ENCODE results near the gene INPP4B. TPM values are rescaled to one million over a fixed set of nuclear protein-coding genes. Genes with fewer than 3 reads are reported as not detected.

Gene INPP4B
- total and polyA plus RNA-seq, 7 experiments from 2014 or later, result 52.8 to 77.5 (median 64.2) TPM

- peaks cover 54 to 100% (median 100%) of the 10 kb centered on the region in 7 donors for H3K4me1 Mint-ChIP-seq
- DNase-seq (no peak), ATAC-seq (no peak)
- Histone ChIP-seq H3K9me3 (ENCODE audit: control insufficient read depth in 2 of 3, low read length in 3 of 3) (no peaks in the 10 kb centered on the region), H3K4me3 (ENCODE audit: low read length) (no peak overlapping the region), H3K27ac (ENCODE audit: low read depth, low read length) (peak overlapping the region; percentile 35), H3K36me3 (ENCODE audit: control insufficient read depth in 2 of 3, insufficient read depth in 3 of 3, low read length in 3 of 3) (no peaks in the 10 kb centered on the region), H3K27me3 (ENCODE audit: control insufficient read depth in 2 of 2, insufficient read depth in 2 of 2, low read length in 2 of 2) (no peaks in the 10 kb centered on the region), H3K4me1 (ENCODE audit: control insufficient read depth in 2 of 2, insufficient read depth in 2 of 2, low read length in 2 of 2) (peaks cover 58 to 84% of the 10 kb centered on the region in 2 donors)
- CTCF ChIA-PET, result interaction anchor here (0.6 to 4.1 kb wide), 9 partner anchors 10 to 371 kb away, joined by 3 to 22 read pairs (median 4); no protein-coding TSS in a partner anchor
- H3K36me3 Mint-ChIP-seq, result peaks cover 0 to 16% (median 3%) of the 10 kb centered on the region in 5 donors
- H3K9me3 Mint-ChIP-seq, result no peaks in the 10 kb centered on the region
- peak overlapping the region in 8 of 9 donors; percentile 23 to 94 (median 85) for H3K27ac Mint-ChIP-seq
- POLR2A ChIA-PET, result interaction anchor here (1.0 to 2.2 kb wide), 6 partner anchors 14 to 353 kb away, joined by 3 to 10 read pairs (median 6); no protein-coding TSS in a partner anchor
- H3K27me3 Mint-ChIP-seq, result no peaks in the 10 kb centered on the region
- intact Hi-C loops (cut with micrococcal nuclease), result loop anchor here in 1 of 2 donors (5.0 kb wide), 2 partner anchors 69 to 224 kb away; no protein-coding TSS in a partner anchor
- H3K4me3 Mint-ChIP-seq, result peak overlapping the region in 8 of 10 donors; percentile 18 to 79 (median 36)
Observed at GRCh38 chr4:142350871-142351270, 495.2 kb downstream of the INPP4B start.

GRCh38 chr4:142348613-142349021, 497.5 kb downstream of the INPP4B start:
- Mint-ChIP-seq H3K27me3 (no peaks in the 10 kb centered on the region), H3K36me3 (peaks cover 0 to 20% (median 11%) of the 10 kb centered on the region in 5 donors), H3K9me3 (no peaks in the 10 kb centered on the region), H3K4me3 (peak overlapping the region in 9 of 10 donors; percentile 3 to 85 (median 43)), H3K4me1 (peaks cover 43 to 100% (median 99%) of the 10 kb centered on the region in 7 donors), H3K27ac (peak overlapping the region; percentile 8 to 94 (median 53))
- DNase-seq (no peak), ATAC-seq (no peak)
- peak overlapping the region; percentile 27 for H3K27ac ChIP-seq (ENCODE audit: low read depth, low read length)
- H3K27me3 ChIP-seq (ENCODE audit: control insufficient read depth in 2 of 2, insufficient read depth in 2 of 2, low read length in 2 of 2), result no peaks in the 10 kb centered on the region
- POLR2A ChIA-PET, result interaction anchor here (1.2 to 1.8 kb wide), 4 partner anchors 22 to 370 kb away, joined by 3 to 12 read pairs (median 4); no protein-coding TSS in a partner anchor
- H3K4me3 ChIP-seq (ENCODE audit: low read length), result no peak overlapping the region
- intact Hi-C loops (cut with micrococcal nuclease), result loop anchor here in 1 of 2 donors (1.0 kb wide), 1 partner anchor 8 kb away; no protein-coding TSS in a partner anchor
- H3K9me3 ChIP-seq (ENCODE audit: control insufficient read depth in 2 of 3, low read length in 3 of 3), result no peaks in the 10 kb centered on the region
- H3K4me1 ChIP-seq (ENCODE audit: control insufficient read depth in 2 of 2, insufficient read depth in 2 of 2, low read length in 2 of 2), result peaks cover 44 to 77% of the 10 kb centered on the region in 2 donors
- CTCF ChIA-PET, result interaction anchor here (0.7 to 1.8 kb wide), 3 partner anchors 20 to 66 kb away, joined by 3 to 4 read pairs (median 4); no protein-coding TSS in a partner anchor
- no peaks in the 10 kb centered on the region for H3K36me3 ChIP-seq (ENCODE audit: control insufficient read depth in 2 of 3, insufficient read depth in 3 of 3, low read length in 3 of 3)

- Histone ChIP-seq H3K27ac (ENCODE audit: low read depth, low read length) (no peak overlapping the region), H3K4me3 (ENCODE audit: low read length) (peak overlapping the region; percentile 3), H3K9me3 (ENCODE audit: control insufficient read depth in 2 of 3, low read length in 3 of 3) (no peaks in the 10 kb centered on the region), H3K27me3 (ENCODE audit: control insufficient read depth in 2 of 2, insufficient read depth in 2 of 2, low read length in 2 of 2) (no peaks in the 10 kb centered on the region), H3K36me3 (ENCODE audit: control insufficient read depth in 2 of 3, insufficient read depth in 3 of 3, low read length in 3 of 3) (no peaks in the 10 kb centered on the region), H3K4me1 (ENCODE audit: control insufficient read depth in 2 of 2, insufficient read depth in 2 of 2, low read length in 2 of 2) (peaks cover 36 to 67% of the 10 kb centered on the region in 2 donors)
- no peaks in the 10 kb centered on the region for H3K27me3 Mint-ChIP-seq
- ATAC-seq, result no peak
- H3K4me1 Mint-ChIP-seq, result peaks cover 41 to 99% (median 93%) of the 10 kb centered on the region in 7 donors
- intact Hi-C loops (cut with micrococcal nuclease), result loop anchor here in 1 of 2 donors (2.0 kb wide), 1 partner anchor 16 kb away; no protein-coding TSS in a partner anchor
- CTCF ChIA-PET, result no interaction called here
- H3K4me3 Mint-ChIP-seq, result peak overlapping the region in 9 of 10 donors; percentile 45 to 85 (median 75)
- H3K27ac Mint-ChIP-seq, result peak overlapping the region in 6 of 9 donors; percentile 43 to 94 (median 84)
- POLR2A ChIA-PET, result interaction anchor here (1.3 to 1.8 kb wide), 3 partner anchors 56 to 220 kb away, joined by 3 to 12 read pairs (median 6); no protein-coding TSS in a partner anchor
- peaks cover 0 to 24% (median 12%) of the 10 kb centered on the region in 5 donors for H3K36me3 Mint-ChIP-seq
- no peak for DNase-seq
- no peaks in the 10 kb centered on the region for H3K9me3 Mint-ChIP-seq
Observed at GRCh38 chr4:142347241-142347640, 498.9 kb downstream of the INPP4B start.

- intact Hi-C loops (cut with micrococcal nuclease), result loop anchor here in 1 of 2 donors (1.0 to 2.0 kb wide), 3 partner anchors 9 to 15 kb away; no protein-coding TSS in a partner anchor
- H3K9me3 Mint-ChIP-seq, result no peaks in the 10 kb centered on the region
Observed at GRCh38 chr4:142345924-142346323, 500.2 kb downstream of the INPP4B start.

DNA sequence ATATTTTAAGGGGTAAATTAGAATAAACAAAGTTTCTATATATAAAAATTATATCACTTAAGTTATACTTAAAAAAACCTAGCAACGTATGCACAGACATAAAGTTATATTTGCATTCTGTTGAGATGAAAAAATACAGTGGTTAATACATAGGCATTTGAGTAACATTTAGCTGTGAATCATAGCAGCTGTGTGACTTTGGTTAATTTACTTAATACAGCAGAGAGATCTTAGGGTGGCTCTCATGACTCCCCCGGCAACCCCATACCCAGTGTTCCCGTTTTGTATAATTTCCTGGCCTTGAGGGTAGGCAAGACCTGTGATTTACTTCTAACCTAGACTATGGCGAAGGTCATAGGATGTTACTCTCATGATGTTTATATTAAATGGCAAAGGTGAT, 504.8 kb downstream of the INPP4B start:
- Mint-ChIP-seq H3K4me1 (peaks cover 19 to 86% (median 71%) of the 10 kb centered on the region in 7 donors), H3K27me3 (no peaks in the 10 kb centered on the region), H3K4me3 (no peak overlapping the region), H3K27ac (peak overlapping the region in 3 of 9 donors; percentile 3 to 63 (median 14)), H3K9me3 (peaks cover 0 to 3% (median 0%) of the 10 kb centered on the region in 11 donors), H3K36me3 (peaks cover 3 to 38% (median 25%) of the 10 kb centered on the region in 5 donors)
- ChIA-PET POLR2A (no interaction called here), CTCF (interaction anchor here (0.8 to 2.0 kb wide), 3 partner anchors 10 to 50 kb away, joined by 3 to 5 read pairs (median 5); no protein-coding TSS in a partner anchor)
- intact Hi-C loops (cut with micrococcal nuclease), result no loop called here
- Histone ChIP-seq H3K27me3 (ENCODE audit: control insufficient read depth in 2 of 2, insufficient read depth in 2 of 2, low read length in 2 of 2) (no peaks in the 10 kb centered on the region), H3K27ac (ENCODE audit: low read depth, low read length) (no peak overlapping the region), H3K4me3 (ENCODE audit: low read length) (no peak overlapping the region), H3K9me3 (ENCODE audit: control insufficient read depth in 2 of 3, low read length in 3 of 3) (no peaks in the 10 kb centered on the region), H3K4me1 (ENCODE audit: control insufficient read depth in 2 of 2, insufficient read depth in 2 of 2, low read length in 2 of 2) (peaks cover 13 to 27% of the 10 kb centered on the region in 2 donors), H3K36me3 (ENCODE audit: control insufficient read depth in 2 of 3, insufficient read depth in 3 of 3, low read length in 3 of 3) (no peaks in the 10 kb centered on the region)
- DNase-seq (no peak), ATAC-seq (no peak)

More at GRCh38 chr4:142345924-142346323, 500.2 kb downstream of the INPP4B start:
- peak overlapping the region in 9 of 10 donors; percentile 21 to 85 (median 73) for H3K4me3 Mint-ChIP-seq
- CTCF ChIA-PET, result interaction anchor here (0.6 to 4.5 kb wide), 2 partner anchors 9 to 513 kb away, joined by 3 to 24 read pairs; no protein-coding TSS in a partner anchor
- Histone ChIP-seq H3K4me3 (ENCODE audit: low read length) (no peak overlapping the region), H3K9me3 (ENCODE audit: control insufficient read depth in 2 of 3, low read length in 3 of 3) (no peaks in the 10 kb centered on the region), H3K4me1 (ENCODE audit: control insufficient read depth in 2 of 2, insufficient read depth in 2 of 2, low read length in 2 of 2) (peaks cover 35 to 61% of the 10 kb centered on the region in 2 donors), H3K36me3 (ENCODE audit: control insufficient read depth in 2 of 3, insufficient read depth in 3 of 3, low read length in 3 of 3) (no peaks in the 10 kb centered on the region), H3K27ac (ENCODE audit: low read depth, low read length) (no peak overlapping the region), H3K27me3 (ENCODE audit: control insufficient read depth in 2 of 2, insufficient read depth in 2 of 2, low read length in 2 of 2) (no peaks in the 10 kb centered on the region)
- peaks cover 37 to 97% (median 89%) of the 10 kb centered on the region in 7 donors for H3K4me1 Mint-ChIP-seq
- peak overlapping the region; percentile 30 to 94 (median 48) for H3K27ac Mint-ChIP-seq
- ATAC-seq (no peak), DNase-seq (no peak)
- peaks cover 0 to 24% (median 17%) of the 10 kb centered on the region in 5 donors for H3K36me3 Mint-ChIP-seq
- H3K27me3 Mint-ChIP-seq, result no peaks in the 10 kb centered on the region
- POLR2A ChIA-PET, result interaction anchor here (1.3 to 3.0 kb wide), 2 partner anchors 10 to 58 kb away, joined by 3 to 14 read pairs; no protein-coding TSS in a partner anchor

- peaks cover 2 to 9% of the 10 kb centered on the region in 2 donors for H3K4me1 ChIP-seq (ENCODE audit: control insufficient read depth in 2 of 2, insufficient read depth in 2 of 2, low read length in 2 of 2)
- no peak overlapping the region for H3K4me3 ChIP-seq (ENCODE audit: low read length)
- POLR2A ChIA-PET, result no interaction called here
- no peak for ATAC-seq
- Mint-ChIP-seq H3K9me3 (peaks cover 0 to 6% (median 0%) of the 10 kb centered on the region in 11 donors), H3K4me3 (peak overlapping the region in 1 of 10 donors; percentile 7), H3K27ac (peak overlapping the region in 6 of 9 donors; percentile 20 to 70 (median 38)), H3K27me3 (no peaks in the 10 kb centered on the region), H3K36me3 (peaks cover 7 to 41% (median 27%) of the 10 kb centered on the region in 5 donors), H3K4me1 (peaks cover 11 to 84% (median 71%) of the 10 kb centered on the region in 7 donors)
- no peak for DNase-seq
- H3K36me3 ChIP-seq (ENCODE audit: control insufficient read depth in 2 of 3, insufficient read depth in 3 of 3, low read length in 3 of 3), result no peaks in the 10 kb centered on the region
- no peak overlapping the region for H3K27ac ChIP-seq (ENCODE audit: low read depth, low read length)
- no peaks in the 10 kb centered on the region for H3K27me3 ChIP-seq (ENCODE audit: control insufficient read depth in 2 of 2, insufficient read depth in 2 of 2, low read length in 2 of 2)
- no peaks in the 10 kb centered on the region for H3K9me3 ChIP-seq (ENCODE audit: control insufficient read depth in 2 of 3, low read length in 3 of 3)
- intact Hi-C loops (cut with micrococcal nuclease), result loop anchor here in 1 of 2 donors (1.0 kb wide), 1 partner anchor 9 kb away; no protein-coding TSS in a partner anchor
- CTCF ChIA-PET, result interaction anchor here (1.4 to 1.9 kb wide), 2 partner anchors 14 to 210 kb away, joined by 3 read pairs; no protein-coding TSS in a partner anchor
Observed at GRCh38 chr4:142339053-142339452, 507.0 kb downstream of the INPP4B start.
